Activated CD4-positive, alpha-beta T cell treated with anti-CD3 and anti-CD28 coated beads, Interleukin-2, amount 10 ng/mL, durations not matched to agents 7 days and 5 days (primary cell): Measurements from ENCODE around the gene MTRF1. TPM values are rescaled to one million over a fixed set of nuclear protein-coding genes. Genes with fewer than 3 reads are reported as not detected.
"Not testable (repeated sequence)": the region's sequence is repeated elsewhere in the genome, so short reads cannot be mapped to it uniquely, and the experiment has no call there.

Source experiments
- CTCF ChIA-PET: fragments of 350-600 bp; sonication (Branson Sonifier 250); formaldehyde crosslinking; loops from one replicate; lab custom pipeline; 2021; ENCODE audit warnings: antibody characterized with exemption; lab: Charles Lee
- POLR2A ChIA-PET: fragments of 350-600 bp; sonication (Branson Sonifier 250); formaldehyde crosslinking; loops from one replicate; lab custom pipeline; 2021; ENCODE audit warnings: antibody characterized with exemption; lab: Charles Lee
- DNase-seq: peaks from one replicate; pipeline ENCODE4 v3.0.0-alpha.2; 2020
- H3K27ac Mint-ChIP-seq: one replicate; pipeline ENCODE4 v1.8.0; 2021; ENCODE audit warnings: mild to moderate bottlenecking, moderate library complexity, mixed read lengths
- H3K27me3 Mint-ChIP-seq: one replicate; pipeline ENCODE4 v1.8.0; 2021; ENCODE audit warnings: mixed read lengths
- H3K36me3 Mint-ChIP-seq: one replicate; pipeline ENCODE4 v1.8.0; 2021; ENCODE audit warnings: low read depth, mixed read lengths
- H3K4me1 Mint-ChIP-seq: one replicate; pipeline ENCODE4 v1.8.0; 2021; ENCODE audit warnings: mixed read lengths
- H3K4me3 Mint-ChIP-seq: one replicate; pipeline ENCODE4 v1.8.0; 2021; ENCODE audit warnings: mild to moderate bottlenecking, moderate library complexity, mixed read lengths
- H3K9me3 Mint-ChIP-seq: one replicate; pipeline ENCODE4 v1.8.0; 2021; ENCODE audit warnings: mixed read lengths
- total RNA-seq, 2 experiments: library from RNA; stranded (reverse); gene quantifications; one replicate each; pipeline ENCODE4 v1.2.3, GENCODE V29; 2021

The MTRF1 gene
- total RNA-seq, 2 experiments from 2014 or later, result 22.0 to 23.0 TPM

- peaks cover 2% of the 10 kb centered on the region for H3K9me3 Mint-ChIP-seq
- ChIA-PET CTCF (no interaction called here), POLR2A (no interaction called here)
- peaks cover 9% of the 10 kb centered on the region for H3K4me1 Mint-ChIP-seq
- peaks cover 8% of the 10 kb centered on the region for H3K27me3 Mint-ChIP-seq
- peaks cover 2% of the 10 kb centered on the region for H3K36me3 Mint-ChIP-seq
- no peak for DNase-seq
- H3K27ac Mint-ChIP-seq, result no peak overlapping the region
- H3K4me3 Mint-ChIP-seq, result no peak overlapping the region
These were observed 33.7 kb upstream of the MTRF1 start for GRCh38 chr13:41296879-41297646.

DNA sequence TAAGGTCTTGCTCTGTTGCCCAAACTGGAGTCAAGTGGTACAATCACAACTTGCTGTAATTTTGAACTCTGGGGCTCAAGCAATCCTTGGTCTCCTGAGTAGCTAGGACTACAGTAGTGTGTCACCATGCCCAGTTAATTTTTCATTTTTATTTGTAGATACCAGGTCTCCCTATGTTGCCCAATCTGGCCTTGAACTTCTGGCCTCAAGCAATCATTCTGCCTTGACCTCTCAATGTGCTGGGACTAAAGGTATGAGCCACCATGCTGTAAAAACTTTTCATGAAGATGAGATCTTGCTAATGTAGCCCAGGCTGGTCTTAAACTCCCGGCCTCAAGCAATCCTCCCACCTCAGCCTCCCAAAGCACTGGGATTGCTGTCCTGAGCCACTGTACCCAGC, 32.6 kb upstream of the MTRF1 start:
- H3K27me3 Mint-ChIP-seq, result peaks cover 8% of the 10 kb centered on the region
- peaks cover 2% of the 10 kb centered on the region for H3K36me3 Mint-ChIP-seq
- no peak overlapping the region for H3K27ac Mint-ChIP-seq
- DNase-seq, result no peak
- H3K9me3 Mint-ChIP-seq, result peaks cover 2% of the 10 kb centered on the region
- CTCF ChIA-PET, result interaction anchor here (0.6 kb wide), 1 partner anchor 23 kb away, joined by 4 read pairs; no protein-coding TSS in a partner anchor
- POLR2A ChIA-PET, result no interaction called here
- H3K4me3 Mint-ChIP-seq, result no peak overlapping the region
- peaks cover 9% of the 10 kb centered on the region for H3K4me1 Mint-ChIP-seq

DNA sequence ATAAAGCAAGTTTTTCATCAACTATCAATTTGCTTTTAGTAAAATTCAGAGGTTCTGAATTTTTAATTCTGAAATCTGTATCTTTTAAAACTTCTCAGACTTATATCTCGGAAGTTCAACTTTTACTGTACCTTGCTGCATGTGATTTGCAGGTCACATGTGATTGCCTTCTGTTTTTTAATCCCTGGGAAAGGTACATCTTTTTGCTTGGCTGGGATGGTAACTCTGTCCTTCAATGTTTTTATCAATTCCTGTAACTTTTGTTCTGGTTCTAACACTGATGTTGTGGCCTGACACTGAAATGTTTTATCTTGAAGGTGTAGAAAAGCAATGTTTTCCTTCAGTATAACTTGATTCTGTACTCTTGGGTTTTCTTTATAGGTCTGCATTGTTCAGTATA, 31.5 kb upstream of the MTRF1 start:
- peaks cover 8% of the 10 kb centered on the region for H3K27me3 Mint-ChIP-seq
- peaks cover 2% of the 10 kb centered on the region for H3K9me3 Mint-ChIP-seq
- peaks cover 7% of the 10 kb centered on the region for H3K4me1 Mint-ChIP-seq

DNA sequence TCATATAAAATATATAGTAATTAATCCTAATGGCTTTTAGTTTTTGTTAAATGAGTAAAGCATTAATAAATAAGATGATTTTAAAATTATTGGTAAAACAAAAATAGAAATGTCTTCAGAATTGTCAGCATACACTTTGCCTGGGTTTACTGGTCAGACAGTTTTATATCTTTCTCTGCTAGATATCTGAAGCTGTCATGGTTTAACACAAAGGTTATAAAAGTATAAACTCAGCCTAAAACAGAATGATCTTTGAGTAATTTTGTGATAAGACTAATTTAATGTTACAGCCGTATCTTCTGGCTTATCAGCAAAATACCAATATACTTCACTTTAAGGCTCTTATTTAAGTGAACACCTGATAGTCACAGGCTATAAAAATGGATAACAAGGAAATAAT, 29.9 kb upstream of the MTRF1 start:
- peaks cover 4% of the 10 kb centered on the region for H3K9me3 Mint-ChIP-seq
- H3K4me3 Mint-ChIP-seq, result no peak overlapping the region
- H3K4me1 Mint-ChIP-seq, result no peaks in the 10 kb centered on the region
- no peaks in the 10 kb centered on the region for H3K36me3 Mint-ChIP-seq
- CTCF ChIA-PET, result no interaction called here
- POLR2A ChIA-PET, result no interaction called here
- no peak overlapping the region for H3K27ac Mint-ChIP-seq
- H3K27me3 Mint-ChIP-seq, result peaks cover 6% of the 10 kb centered on the region
- no peak for DNase-seq

More for the DNA sequence above, 31.5 kb upstream of the MTRF1 start:
- no peak for DNase-seq
- CTCF ChIA-PET, result no interaction called here
- Mint-ChIP-seq H3K4me3 (no peak overlapping the region), H3K36me3 (peaks cover 2% of the 10 kb centered on the region), H3K27ac (no peak overlapping the region)
- POLR2A ChIA-PET, result no interaction called here

GRCh38 chr13:41291246-41291645, 27.9 kb upstream of the MTRF1 start:
- no peak for DNase-seq
- H3K9me3 Mint-ChIP-seq, result peaks cover 6% of the 10 kb centered on the region
- H3K4me3 Mint-ChIP-seq, result no peak overlapping the region
- H3K4me1 Mint-ChIP-seq, result peaks cover 10% of the 10 kb centered on the region
- peaks cover 3% of the 10 kb centered on the region for H3K27me3 Mint-ChIP-seq
- ChIA-PET POLR2A (no interaction called here), CTCF (no interaction called here)
- H3K36me3 Mint-ChIP-seq, result no peaks in the 10 kb centered on the region
- no peak overlapping the region for H3K27ac Mint-ChIP-seq

- H3K27me3 Mint-ChIP-seq, result no peaks in the 10 kb centered on the region
- no peak for DNase-seq
- no peak overlapping the region for H3K27ac Mint-ChIP-seq
- POLR2A ChIA-PET, result no interaction called here
- peaks cover 9% of the 10 kb centered on the region for H3K9me3 Mint-ChIP-seq
- peaks cover 19% of the 10 kb centered on the region for H3K4me1 Mint-ChIP-seq
- H3K4me3 Mint-ChIP-seq, result no peak overlapping the region
- CTCF ChIA-PET, result no interaction called here
- peaks cover 2% of the 10 kb centered on the region for H3K36me3 Mint-ChIP-seq
These were observed 26.1 kb upstream of the MTRF1 start for GRCh38 chr13:41289463-41289881.

DNA sequence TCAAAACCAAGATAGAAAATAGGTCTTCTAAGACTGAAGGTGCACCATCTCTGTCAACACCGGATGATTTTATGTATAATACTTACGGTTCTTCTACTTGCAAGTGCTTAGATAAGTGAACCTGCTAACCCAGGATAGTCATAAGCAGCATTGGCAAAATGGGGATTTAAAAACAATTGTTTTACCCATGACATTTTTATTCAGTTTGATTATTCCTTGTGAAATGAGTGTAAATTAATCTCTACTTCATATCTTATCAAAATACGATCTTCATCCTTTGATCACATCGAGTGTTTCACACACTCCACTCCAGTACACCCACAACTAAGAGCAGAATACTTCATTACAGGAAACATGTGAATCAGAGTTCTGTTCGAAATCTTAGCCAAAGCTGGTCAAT, 23.0 kb upstream of the MTRF1 start:
- CTCF ChIA-PET, result interaction anchor here (0.6 kb wide), 1 partner anchor 659 kb away, joined by 3 read pairs; no protein-coding TSS in a partner anchor
- Mint-ChIP-seq H3K9me3 (peaks cover 9% of the 10 kb centered on the region), H3K4me1 (peaks cover 19% of the 10 kb centered on the region), H3K27me3 (peaks cover 1% of the 10 kb centered on the region), H3K36me3 (peaks cover 2% of the 10 kb centered on the region), H3K27ac (peak overlapping the region; percentile 19), H3K4me3 (no peak overlapping the region)
- POLR2A ChIA-PET, result interaction anchor here (0.6 kb wide), 1 partner anchor 1706 kb away, joined by 3 read pairs; no protein-coding TSS in a partner anchor
- DNase-seq, result no peak

GRCh38 chr13:41284512-41285288, 21.3 kb upstream of the MTRF1 start:
- Mint-ChIP-seq H3K4me1 (peaks cover 19% of the 10 kb centered on the region), H3K27me3 (peaks cover 1% of the 10 kb centered on the region), H3K36me3 (peaks cover 2% of the 10 kb centered on the region), H3K9me3 (peaks cover 9% of the 10 kb centered on the region), H3K27ac (no peak overlapping the region), H3K4me3 (no peak overlapping the region)
- CTCF ChIA-PET, result interaction anchor here (0.6 to 1.0 kb wide), 2 partner anchors 41 to 69 kb away, joined by 3 to 4 read pairs; no protein-coding TSS in a partner anchor
- POLR2A ChIA-PET, result no interaction called here
- no peak for DNase-seq

GRCh38 chr13:41282129-41282571, 18.8 kb upstream of the MTRF1 start:
- H3K27ac Mint-ChIP-seq, result no peak overlapping the region
- ChIA-PET CTCF (no interaction called here), POLR2A (no interaction called here)
- H3K4me1 Mint-ChIP-seq, result peaks cover 20% of the 10 kb centered on the region
- H3K27me3 Mint-ChIP-seq, result peaks cover 1% of the 10 kb centered on the region
- peaks cover 3% of the 10 kb centered on the region for H3K9me3 Mint-ChIP-seq
- DNase-seq, result no peak
- H3K4me3 Mint-ChIP-seq, result no peak overlapping the region
- H3K36me3 Mint-ChIP-seq, result peaks cover 2% of the 10 kb centered on the region

DNA sequence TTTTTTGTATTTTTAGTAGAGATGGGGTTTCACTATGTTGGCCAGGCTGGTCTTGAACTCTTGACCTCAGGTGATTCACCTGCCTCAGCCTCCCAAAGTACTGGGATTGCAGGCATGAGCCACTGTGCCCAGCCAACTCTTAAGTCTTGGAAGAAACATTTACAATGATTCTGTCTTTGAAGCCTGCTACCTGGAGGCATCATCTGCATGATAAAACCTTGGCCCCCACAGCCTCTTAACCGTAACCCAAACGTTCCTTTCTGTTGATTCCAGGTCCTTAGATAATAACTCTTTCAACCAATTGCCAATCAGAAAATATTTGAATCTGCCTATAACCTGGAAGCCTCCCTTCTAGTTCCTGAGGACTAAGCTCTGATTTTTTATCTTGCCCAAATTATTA, 15.8 kb upstream of the MTRF1 start:
- H3K9me3 Mint-ChIP-seq, H3K36me3 Mint-ChIP-seq, H3K27ac Mint-ChIP-seq, CTCF ChIA-PET, DNase-seq, H3K27me3 Mint-ChIP-seq, H3K4me1 Mint-ChIP-seq, POLR2A ChIA-PET, H3K4me3 Mint-ChIP-seq: not testable (repeated sequence)

DNA sequence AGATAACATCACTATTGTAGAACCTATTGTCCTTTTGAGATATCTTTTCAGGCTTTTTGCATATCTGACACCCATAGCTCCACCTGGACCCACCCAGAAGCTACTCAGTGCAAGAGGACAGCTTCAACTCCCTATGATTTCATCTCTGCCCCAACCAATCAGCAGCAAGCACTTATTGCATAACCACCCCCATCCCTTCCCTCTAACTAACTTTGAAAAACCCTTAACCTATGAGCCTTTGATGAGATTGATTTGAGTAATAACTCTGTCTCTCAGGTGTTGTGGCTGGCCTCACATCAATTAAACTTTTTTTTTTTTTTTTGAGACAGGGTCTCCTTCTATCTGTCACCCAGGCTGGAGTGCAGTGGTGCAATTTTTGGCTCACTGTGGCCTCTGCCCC, 13.4 kb upstream of the MTRF1 start:
- no peaks in the 10 kb centered on the region for H3K27me3 Mint-ChIP-seq
- no peak for DNase-seq
- no peak overlapping the region for H3K4me3 Mint-ChIP-seq
- H3K9me3 Mint-ChIP-seq, result peaks cover 3% of the 10 kb centered on the region
- POLR2A ChIA-PET, result no interaction called here
- peaks cover 9% of the 10 kb centered on the region for H3K4me1 Mint-ChIP-seq
- peaks cover 3% of the 10 kb centered on the region for H3K36me3 Mint-ChIP-seq
- H3K27ac Mint-ChIP-seq, result no peak overlapping the region
- CTCF ChIA-PET, result interaction anchor here (0.6 to 0.7 kb wide), 2 partner anchors 457 to 1411 kb away, joined by 3 to 4 read pairs; no protein-coding TSS in a partner anchor

- H3K9me3 Mint-ChIP-seq, result peaks cover 10% of the 10 kb centered on the region
- peaks cover 16% of the 10 kb centered on the region for H3K4me1 Mint-ChIP-seq
- H3K36me3 Mint-ChIP-seq, result peaks cover 11% of the 10 kb centered on the region
- DNase-seq, result no peak
- H3K27me3 Mint-ChIP-seq, result no peaks in the 10 kb centered on the region
- H3K27ac Mint-ChIP-seq, result no peak overlapping the region
- CTCF ChIA-PET, result interaction anchor here (0.6 kb wide), 1 partner anchor 218 kb away, joined by 3 read pairs; no protein-coding TSS in a partner anchor
- POLR2A ChIA-PET, result no interaction called here
- H3K4me3 Mint-ChIP-seq, result no peak overlapping the region
These were observed 11.5 kb upstream of the MTRF1 start for GRCh38 chr13:41274881-41275280.
